Breast epithelium (tissue), 3 donors: Measurements from ENCODE around the gene ZRANB1.

Experiments
- POLR2A ChIP-seq: fragments of 450-650 bp; IDR thresholded peaks from one replicate; pipeline ENCODE4 v1.6.1; 2016; ENCODE audit warnings: antibody characterized with exemption, mild to moderate bottlenecking, moderate library complexity
- POLR2AphosphoS5 ChIP-seq, 3 donors: sonication (generic); formaldehyde crosslinking; IDR thresholded peaks; one replicate each; pipeline ENCODE4 v1.6.1; 2017; ENCODE audit warnings: antibody characterized with exemption in 3 of 3
- TF ChIP-seq, protein P1 (sequence below), 3 donors: fragments of 450-650 bp; IDR thresholded peaks; one replicate each; pipeline ENCODE4 v1.5.1; 2016 to 2017; ENCODE audit warnings: antibody characterized with exemption in 3 of 3, mild to moderate bottlenecking in 3 of 3, moderate library complexity in 3 of 3

DNA sequence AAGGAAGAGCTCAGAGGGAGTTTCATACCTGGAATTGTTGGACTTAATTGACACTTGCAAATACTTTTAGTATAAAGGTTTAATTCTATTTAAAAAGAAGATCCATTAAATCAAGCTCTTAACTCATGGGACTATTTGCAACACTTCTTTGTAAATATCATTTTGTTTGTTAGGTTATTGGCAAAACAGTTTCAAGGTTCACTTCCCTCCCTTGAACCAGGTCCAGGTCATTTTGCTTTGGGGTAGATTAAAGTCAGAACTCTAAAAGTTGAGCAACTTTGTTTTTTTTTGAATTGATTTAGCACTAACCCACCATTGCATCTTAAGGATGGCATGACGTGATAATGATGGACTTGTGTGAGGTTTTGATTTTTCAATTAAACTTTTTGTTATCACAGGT is 45.9 kb downstream of the ZRANB1 start:
- TF ChIP-seq, protein P1, sequence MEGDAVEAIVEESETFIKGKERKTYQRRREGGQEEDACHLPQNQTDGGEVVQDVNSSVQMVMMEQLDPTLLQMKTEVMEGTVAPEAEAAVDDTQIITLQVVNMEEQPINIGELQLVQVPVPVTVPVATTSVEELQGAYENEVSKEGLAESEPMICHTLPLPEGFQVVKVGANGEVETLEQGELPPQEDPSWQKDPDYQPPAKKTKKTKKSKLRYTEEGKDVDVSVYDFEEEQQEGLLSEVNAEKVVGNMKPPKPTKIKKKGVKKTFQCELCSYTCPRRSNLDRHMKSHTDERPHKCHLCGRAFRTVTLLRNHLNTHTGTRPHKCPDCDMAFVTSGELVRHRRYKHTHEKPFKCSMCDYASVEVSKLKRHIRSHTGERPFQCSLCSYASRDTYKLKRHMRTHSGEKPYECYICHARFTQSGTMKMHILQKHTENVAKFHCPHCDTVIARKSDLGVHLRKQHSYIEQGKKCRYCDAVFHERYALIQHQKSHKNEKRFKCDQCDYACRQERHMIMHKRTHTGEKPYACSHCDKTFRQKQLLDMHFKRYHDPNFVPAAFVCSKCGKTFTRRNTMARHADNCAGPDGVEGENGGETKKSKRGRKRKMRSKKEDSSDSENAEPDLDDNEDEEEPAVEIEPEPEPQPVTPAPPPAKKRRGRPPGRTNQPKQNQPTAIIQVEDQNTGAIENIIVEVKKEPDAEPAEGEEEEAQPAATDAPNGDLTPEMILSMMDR (IDR thresholded peaks at IDR 0.05) = no peak
- no peak for TF ChIP-seq POLR2AphosphoS5 (IDR thresholded peaks at IDR 0.05)
- TF ChIP-seq POLR2A = no peak
